GM18873 (cell line): ENCODE data around the gene ITGA1.
A peak's percentile ranks its signal among the peaks of the same experiment; 100 is the strongest.

Source experiments
- ATAC-seq: cut with Tn5 transposase; IDR thresholded peaks from one replicate; pipeline ENCODE4 v1.9.1; 2021; ENCODE audit warnings: mild to moderate bottlenecking, moderate library complexity, moderate number of reproducible peaks; ENCODE audit not compliant: unreplicated experiment, low FRiP score

ITGA1 gene

DNA sequence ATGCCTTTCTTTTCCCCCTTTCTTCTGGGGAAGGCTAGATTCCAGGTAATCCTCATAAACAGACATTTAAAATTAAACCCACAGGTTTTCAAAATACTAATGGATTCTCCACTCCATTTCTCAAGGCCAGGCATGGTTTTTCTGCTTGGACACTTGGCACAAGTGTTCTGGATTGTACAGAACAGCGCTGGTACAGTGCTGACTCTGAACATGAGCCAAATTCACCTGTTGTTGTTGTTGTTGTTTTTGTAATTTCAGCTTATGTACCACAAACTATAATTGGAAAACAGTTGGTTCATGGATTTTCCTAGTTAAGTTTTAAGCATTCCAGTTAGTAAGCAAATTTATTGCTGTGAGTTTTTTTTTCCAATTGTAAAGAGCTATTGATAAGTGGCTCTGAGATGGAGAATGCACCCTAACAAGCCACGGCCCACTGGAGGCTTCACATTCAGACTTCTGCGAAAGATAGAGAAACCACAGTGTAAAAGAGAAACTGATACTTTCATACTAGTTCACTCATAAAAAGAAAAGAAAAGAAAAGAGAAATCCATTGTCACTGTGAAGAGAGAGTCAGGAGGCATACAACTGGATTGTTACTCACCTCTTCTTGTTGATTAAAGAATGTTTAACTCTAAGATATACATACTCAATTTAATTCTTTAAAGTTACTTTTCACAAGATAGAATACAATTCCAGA is 16.2 kb upstream of the ITGA1 start:
- ATAC-seq: peak; percentile 96

DNA sequence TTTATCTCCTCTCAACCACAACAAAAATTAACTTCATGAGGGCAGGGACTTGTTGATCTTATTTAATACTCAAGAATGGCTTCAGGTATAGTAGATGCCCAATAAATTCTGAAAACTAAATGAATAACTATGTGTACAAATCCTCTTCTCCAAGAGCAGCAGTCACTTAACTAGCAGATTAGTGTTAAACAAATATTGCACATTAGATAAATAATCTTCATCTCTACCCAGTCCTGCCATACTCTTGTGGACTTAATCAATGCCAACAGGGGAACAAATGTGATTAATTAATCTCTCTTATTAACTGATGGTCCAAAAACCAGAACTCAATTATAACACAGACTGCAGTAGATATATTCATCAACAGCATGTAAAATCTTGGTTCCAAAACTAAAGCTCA is 15.0 kb upstream of the ITGA1 start:
- no peak for ATAC-seq

DNA sequence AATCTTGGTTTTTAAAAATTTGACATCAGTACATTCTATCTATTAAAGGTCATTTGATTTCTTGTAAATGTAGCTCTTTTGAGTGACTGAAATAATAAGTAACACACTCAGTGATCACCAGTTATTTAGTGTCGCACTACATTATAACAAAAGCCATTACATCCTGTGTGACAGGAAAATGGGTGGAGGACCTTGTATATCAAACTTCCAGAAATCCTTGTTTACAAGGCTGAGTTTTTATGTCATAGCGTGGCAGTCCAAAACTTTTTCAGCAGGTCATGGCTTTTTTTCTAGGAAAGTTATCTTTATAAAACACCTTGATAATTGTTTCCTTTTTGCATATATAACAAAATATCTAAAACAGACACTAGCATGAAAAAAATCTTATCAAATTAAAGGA is 14.4 kb upstream of the ITGA1 start:
- no peak for ATAC-seq

DNA sequence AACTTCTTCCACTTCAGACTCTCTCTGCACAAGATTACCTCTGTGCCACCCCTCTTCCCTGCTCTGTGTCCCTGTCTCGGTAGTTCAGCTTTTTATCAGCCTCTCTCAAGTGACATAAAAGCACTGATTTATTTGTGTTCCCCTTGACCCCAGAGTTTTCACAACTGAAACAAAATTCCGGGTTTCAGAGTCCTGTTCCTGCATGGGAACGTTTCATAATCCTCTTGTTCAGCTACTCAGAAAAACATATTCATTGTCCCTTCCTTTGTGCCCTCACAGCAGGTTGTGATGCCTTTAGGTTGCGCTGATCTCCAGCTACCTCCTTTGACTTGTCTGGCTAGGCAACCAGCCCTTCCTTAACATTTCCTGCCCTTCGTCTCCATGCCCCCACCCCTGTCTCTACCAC is 13.7 kb upstream of the ITGA1 start:
- no peak for ATAC-seq

DNA sequence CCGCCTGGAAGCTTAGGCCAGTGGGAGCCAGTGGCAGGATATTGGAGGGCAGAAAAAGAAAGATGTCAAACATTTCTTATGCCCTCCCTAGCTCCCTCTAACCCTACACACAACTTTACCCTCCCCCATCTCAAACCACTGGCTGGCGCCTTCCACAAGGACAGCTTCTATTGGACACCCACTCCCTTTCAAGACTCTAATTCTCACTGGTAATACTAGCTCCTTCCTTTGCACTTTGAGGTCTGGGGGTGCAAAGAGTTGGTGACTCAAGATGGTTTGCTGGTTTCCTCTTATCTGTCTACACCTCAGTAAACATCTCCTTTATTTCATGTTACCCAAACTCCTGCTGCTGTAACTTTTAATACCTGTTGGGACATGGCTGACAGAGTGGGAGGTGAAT is 11.6 kb upstream of the ITGA1 start:
- ATAC-seq: no peak

DNA sequence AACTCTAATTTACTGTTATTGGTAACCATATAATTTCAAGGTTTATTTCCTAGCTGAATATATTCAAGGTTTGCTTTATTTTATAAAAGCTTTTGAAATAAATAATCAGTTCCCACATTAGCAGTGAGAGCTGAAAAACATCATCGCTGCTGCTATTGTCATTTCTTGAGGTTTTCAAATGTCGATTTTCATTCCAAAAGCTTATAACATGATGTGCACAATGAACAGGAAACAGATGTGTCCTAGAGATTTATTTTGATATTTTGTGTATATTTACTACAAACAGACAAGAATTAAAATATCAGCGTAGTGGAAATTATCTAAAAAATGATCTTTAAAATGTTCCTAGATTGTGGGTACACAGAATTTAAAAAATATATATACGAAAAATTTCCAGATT is 10.5 kb upstream of the ITGA1 start:
- no peak for ATAC-seq

DNA sequence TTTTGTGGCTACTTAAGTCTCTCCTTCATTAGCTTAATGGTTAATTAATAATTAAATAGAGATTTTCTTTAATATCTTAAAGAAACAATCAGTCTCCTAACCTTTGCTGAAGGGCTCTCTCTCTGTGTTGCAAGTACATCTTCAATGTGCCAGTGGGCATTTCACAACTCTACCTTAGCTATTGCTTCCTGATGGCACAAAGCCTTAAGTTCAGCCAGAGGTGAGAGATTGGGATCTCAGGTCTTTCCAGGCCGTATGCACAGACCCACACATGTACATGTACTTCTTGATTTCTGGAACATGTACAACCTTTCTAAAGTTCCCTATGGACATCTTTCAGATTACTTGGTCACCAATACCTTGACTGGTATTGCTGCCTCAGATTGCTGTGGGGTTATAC is 8.9 kb upstream of the ITGA1 start:
- no peak for ATAC-seq

DNA sequence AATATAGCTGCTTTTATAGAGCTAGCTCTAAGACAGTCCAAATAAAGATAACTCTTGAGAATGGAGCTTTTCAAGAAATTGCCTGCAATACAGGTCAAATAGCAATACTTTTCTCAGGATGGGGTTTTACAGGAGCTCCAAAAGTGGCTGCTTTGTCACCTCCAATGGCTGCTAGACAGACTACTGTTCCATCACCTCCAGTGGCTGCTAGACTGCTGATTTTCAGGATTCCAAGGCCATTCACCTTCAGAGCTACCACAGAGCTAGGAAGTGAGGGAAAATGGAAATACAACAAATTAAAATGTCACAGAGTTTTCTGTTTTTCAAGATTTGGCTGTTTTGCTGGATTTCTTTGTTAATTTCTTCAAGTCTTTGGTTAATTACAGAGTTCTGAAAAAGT is 8.5 kb upstream of the ITGA1 start:
- ATAC-seq: no peak

DNA sequence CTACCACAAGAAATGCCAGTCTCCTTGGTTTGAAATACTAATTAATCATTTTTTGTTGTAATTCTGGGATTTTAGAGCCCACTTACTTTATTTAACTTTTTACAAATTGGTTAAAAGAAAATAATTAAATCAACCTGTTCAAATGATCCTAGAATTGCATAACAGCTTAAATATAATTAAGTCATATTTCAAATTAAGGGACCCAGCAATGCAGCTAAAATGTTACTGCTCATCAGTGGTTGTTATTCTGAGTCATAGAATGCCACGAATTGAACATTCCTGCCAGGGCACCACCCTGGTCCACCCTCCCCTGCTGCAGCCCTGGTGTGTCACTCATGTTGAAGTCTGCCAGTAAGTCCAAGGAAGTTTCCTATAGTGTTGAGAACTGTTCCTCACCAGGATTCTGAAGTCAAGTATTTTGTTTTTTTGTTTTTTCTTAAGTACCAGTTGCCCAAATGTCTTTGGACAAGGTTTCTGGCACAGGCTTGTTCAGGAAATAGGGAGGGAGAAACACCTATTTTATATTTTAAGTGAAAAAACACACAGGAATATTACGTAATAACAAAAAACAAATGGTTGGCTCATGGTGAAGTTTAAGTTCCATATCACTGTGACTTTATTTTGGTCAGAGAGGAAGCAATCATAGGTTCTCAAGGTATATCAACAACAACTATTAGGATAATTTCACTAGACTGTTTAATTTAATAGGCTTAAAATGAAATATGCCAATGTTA is 4.3 kb upstream of the ITGA1 start:
- ATAC-seq: no peak

DNA sequence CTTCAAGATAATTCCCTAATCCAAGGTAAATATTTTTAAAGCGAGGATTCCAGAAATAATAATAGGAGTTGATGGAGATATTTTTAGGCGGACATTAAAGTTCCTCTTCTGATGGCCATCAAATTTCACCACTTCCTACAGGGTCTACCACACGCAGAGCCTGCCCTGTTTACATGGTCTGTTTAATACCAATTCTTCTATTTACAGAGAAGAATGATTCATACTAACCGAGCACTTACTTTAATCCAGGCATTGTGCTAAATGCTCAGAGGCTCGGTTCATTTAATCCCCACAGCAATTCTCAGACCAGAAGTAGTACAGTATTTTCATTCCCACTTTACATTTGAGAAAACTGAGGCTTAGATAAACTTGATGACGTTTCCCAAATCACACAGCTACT is 3.0 kb upstream of the ITGA1 start:
- no peak for ATAC-seq

DNA sequence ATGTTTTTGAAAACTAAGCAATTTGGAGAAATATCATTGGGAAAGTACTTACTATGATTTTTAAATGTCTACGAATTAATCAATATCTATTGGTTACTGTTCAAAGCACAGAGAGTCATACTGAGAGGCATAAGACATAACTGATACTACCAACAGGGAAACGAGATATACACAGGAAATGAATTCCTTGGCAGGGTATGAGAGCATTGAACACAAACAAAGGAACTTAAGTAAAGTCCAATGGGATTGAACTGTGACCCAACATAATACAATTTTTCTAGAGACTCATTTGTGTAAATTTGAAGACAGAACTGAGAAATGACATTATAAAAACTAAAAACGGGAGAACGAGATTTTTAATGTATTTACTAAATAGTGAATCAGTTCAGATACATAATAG is 1.3 kb upstream of the ITGA1 start:
- no peak for ATAC-seq

DNA sequence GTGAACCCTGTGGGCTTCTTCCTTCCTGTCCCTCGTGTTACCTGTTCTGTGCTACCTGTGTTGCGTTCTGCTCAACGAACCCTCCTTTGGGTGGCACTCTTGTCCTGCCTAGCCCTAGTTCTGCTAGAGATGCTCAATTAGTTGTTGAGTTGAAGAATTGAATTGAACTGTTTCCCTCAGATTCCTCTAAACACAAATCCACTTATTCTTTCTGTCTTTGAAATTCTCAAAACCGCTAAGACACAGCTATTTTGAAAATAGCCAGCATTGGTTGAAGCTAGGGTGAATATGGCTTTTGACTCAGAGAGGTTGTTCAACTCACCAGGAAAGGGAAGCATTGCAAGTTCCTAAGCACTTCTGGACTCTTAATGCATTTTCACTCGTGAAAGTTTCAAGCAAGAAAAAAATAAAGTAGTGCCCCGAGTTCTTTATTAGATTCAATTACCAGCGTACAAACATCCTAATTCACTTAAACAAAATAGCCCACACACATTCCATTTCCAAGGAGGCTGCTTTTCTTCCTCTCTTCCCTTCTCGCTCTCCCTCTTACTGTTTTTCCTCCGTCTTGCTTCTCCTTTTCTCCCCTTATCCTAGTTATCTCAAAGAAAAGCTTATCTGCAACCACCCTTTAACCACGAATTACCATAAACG is 642 bp upstream of the ITGA1 start:
- peak; percentile 39 for ATAC-seq

DNA sequence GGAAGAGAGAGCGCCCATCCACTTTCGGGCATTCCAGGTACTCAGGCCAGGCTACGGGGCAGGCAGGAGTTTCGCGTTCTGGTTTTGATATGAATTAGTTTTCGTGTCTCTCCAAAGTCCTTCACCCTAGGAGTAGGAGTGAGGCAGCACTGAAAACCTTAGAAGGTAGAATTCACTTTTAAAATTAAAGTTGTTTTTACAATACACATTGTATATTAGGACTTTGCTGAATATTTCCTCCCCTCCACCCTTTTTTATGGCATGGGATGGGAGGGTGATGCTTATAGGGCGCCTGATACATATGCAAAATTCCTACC is 747 bp downstream of the ITGA1 start:
- no peak for ATAC-seq

DNA sequence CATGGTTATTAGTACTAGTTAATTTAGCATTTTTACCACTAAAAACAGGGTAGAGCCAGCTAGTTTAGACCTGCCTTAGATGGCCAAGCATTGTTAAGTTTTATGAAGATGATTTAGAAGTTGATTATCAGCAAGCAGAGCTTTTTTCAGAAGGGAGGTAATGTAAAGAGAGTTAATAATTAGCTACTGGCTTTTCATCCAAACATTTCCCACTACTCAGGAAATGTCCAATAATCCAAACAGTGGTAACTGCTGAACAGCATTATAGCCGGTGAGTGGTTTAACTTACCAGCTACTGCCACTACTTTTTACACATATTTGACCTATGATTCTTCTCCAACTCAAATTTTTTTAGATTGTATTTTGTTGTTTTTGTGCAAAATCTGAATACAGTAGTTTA is 1.7 kb downstream of the ITGA1 start:
- no peak for ATAC-seq

DNA sequence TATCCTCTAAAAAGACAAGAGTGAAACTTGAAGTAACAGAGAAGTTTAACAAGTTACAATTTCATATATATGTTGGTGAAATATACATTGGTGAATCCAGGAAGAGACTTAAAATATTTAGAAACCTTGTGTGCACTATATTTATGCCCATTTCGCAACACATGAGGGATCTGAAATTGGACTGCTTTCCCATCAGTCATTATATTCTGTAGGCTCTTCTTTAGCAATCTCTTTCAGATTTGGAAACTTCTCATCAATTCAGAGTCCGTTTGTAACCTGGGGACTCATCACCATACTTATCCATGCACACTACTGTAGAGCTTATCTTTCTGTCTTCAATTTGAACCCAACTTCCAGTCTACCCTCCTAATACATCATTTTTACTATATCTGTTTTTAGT is 2.1 kb downstream of the ITGA1 start:
- no peak for ATAC-seq

DNA sequence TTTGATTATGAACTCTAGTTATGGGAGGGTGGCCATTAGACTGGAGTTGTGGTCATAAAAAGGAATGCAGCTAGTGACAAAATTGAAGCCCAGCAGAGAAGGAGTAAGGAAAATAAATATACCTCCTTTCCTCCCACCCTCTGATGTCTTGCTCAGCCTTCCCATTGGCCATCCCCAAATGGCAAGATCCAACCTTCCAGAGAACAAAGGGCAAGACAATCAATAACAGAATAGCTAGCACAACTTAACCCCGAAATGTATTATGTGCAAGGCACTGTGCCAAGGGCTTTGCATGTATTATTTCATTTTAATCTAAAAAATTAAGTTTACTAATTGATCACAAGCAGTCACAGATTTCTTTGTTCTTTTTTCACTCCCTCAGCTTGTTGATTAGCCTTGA is 3.6 kb downstream of the ITGA1 start:
- ATAC-seq: no peak

DNA sequence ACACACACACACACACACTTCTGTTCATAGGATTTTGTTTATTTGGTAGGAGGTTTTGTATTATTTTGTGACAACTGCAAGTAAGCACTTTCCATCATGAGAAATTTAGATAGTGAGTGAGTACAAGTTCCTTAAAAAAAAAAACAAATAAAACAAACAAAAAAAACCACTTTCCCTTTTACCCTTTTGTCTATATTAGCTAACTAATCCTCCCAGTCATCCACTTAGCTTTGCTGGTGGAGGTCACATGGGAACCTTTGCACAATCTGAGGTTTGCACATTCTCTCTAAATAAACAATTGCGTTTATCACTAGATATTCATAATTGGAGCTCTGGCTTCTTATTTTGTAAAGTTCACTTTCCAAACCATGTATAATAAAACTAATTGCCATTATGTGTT is 6.8 kb downstream of the ITGA1 start:
- ATAC-seq: no peak

DNA sequence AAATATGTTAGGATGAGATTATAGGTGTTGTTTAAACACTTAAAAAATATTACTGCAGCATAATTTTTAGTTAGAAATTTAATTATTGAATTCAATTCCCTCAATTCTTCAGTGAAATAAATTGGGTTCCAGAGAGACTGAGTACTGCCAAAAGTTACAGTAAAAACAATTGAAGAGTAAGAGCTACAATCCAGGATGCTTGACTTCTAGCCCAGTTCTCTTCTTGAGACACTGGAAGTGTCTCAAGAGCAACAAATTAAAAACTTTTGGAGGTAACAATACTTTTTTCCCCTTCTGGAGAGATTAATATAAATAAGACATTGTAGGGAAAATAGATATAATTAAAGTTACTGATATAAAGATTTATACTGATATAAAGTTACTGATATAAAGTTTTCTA is 8.3 kb downstream of the ITGA1 start:
- no peak for ATAC-seq

DNA sequence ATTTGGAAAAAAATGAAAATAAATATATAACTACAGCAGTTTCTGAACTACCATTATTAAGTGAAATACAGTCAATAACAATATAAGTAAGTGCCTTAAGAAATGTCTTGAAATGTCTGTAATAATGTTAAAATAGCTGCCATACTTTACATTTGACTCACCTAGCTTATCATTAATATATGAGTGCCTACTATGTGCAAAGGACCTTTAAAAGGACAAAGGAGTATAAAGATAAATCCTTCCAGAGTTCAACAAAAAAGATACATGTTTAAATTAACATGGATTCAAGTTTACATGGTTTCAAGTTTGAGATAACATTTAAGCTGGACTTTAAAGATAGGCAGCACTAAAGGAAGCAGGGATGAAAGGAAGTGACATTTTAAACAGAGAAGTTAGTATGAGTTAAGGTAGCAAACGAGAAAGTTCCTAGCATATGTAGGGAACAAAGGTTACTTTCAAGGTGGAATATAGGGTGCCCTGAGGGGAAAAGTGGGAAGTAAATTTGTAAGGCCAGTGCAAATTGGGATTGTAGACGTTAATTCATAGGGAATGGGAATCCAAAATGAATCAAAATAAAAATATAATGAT is 8.9 kb downstream of the ITGA1 start:
- no peak for ATAC-seq

DNA sequence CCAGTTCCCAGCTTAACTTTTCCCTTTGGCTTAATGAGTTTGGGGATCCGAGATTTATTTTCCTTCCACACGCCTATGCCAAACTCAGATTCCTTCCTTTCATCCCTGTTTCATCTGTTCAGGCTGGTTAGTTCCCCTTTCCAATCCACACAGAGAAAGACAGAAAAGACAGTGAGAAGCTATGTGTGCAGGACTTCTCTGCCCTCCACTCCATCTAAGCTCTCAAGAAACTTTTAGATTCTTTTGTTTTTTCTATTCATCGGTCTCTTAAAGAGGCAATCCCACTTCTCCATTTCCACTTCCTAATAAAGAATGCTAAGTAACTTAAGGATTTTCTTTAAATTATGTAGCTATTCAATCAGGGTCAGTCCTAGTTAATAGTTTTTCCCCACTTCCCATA is 11.2 kb downstream of the ITGA1 start:
- ATAC-seq: no peak

DNA sequence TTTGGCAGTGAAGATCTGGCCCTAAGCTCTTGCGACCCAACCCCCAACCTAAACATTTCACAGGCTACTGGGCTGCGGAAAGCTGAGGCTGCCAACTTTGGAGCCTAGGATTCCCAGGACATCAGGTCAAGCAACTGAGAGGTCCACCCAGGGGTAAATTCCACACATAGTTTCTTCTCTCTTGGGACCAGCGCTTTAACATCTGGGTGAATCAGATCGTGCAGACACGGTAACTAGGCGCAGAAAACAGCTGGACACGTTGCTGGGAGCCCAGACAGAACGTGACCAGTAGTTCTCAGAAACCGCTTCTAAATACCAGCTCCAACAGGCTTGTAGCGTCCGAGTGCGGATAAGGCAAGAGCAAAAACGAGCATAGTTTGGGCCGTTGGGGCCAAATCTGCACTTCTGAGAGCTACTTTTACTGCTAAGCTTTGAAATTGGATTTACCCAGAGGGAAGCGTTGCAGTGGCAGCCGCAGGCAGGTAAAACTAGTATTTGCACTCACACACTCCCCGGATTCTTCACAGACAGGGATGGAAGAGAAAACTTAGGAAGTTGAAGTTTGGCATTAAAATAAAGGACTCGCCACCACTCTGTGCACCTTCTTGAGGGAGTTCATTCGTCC is 11.8 kb downstream of the ITGA1 start:
- peak; percentile 24 for ATAC-seq
